Vagina (tissue), 2 donors: ENCODE data around the gene CCSER2. TPM values are rescaled to one million over a fixed set of nuclear protein-coding genes. Genes with fewer than 3 reads are reported as not detected.
"Not testable (repeated sequence)": the region's sequence is repeated elsewhere in the genome, so short reads cannot be mapped to it uniquely, and the experiment has no call there.

Experiments
- DNase-seq, 2 donors: peaks; one replicate each; pipeline ENCODE4 v3.0.0-alpha.2; 2017; ENCODE audit errors: extremely low spot score in 2 of 2
- H3K27ac ChIP-seq: fragments of 200-600 bp; sonication (generic); one replicate; pipeline ENCODE4 v1.5.1; 2019
- H3K27me3 ChIP-seq: fragments of 200-600 bp; sonication (generic); one replicate; pipeline ENCODE4 v1.5.1; 2019
- H3K36me3 ChIP-seq, 2 donors: fragments of 200-600 bp; sonication (generic); one replicate each; pipeline ENCODE4 v1.5.1; 2017 to 2019
- H3K4me1 ChIP-seq: fragments of 200-600 bp; sonication (generic); one replicate; pipeline ENCODE4 v1.5.1; 2019
- H3K4me3 ChIP-seq, 2 donors: fragments of 200-600 bp; sonication (generic); 1 replicate in 1 of 2; 2 replicates in 1 of 2; pipeline ENCODE4 v1.5.1; 2016 to 2019
- H3K9me3 ChIP-seq: fragments of 200-600 bp; sonication (generic); one replicate; pipeline ENCODE4 v1.5.1; 2019
- POLR2A ChIP-seq, 2 donors: fragments of 450-650 bp; IDR thresholded peaks; one replicate each; pipeline ENCODE4 v1.6.1; 2017; ENCODE audit warnings: antibody characterized with exemption in 2 of 2, mild to moderate bottlenecking in 2 of 2, moderate library complexity in 2 of 2
- POLR2AphosphoS5 ChIP-seq, 2 donors: sonication (generic); formaldehyde crosslinking; IDR thresholded peaks; one replicate each; pipeline ENCODE4 v1.9.0; 2017; ENCODE audit warnings: antibody characterized with exemption in 2 of 2, mild to moderate bottlenecking in 2 of 2, low read depth in 1 of 2; ENCODE audit not compliant: insufficient read depth in 1 of 2
- intact Hi-C: fragments of 100-400 bp; cut with DNase I; formaldehyde crosslinking; loops from one replicate; pipeline ENCODE4 v1.15.1; 2023
- total RNA-seq: library from RNA; depleted of rRNA; stranded (reverse); fragments of >200 nt; gene quantifications from one replicate; pipeline ENCODE4 v1.2.3, GENCODE V29; 2016
- TF ChIP-seq, protein P1 (sequence below), 3 experiments: fragments of 450-650 bp in 2 of 3; fragments of 200-600 bp in 1 of 3; sonication (generic) in 1 of 3; IDR thresholded peaks; one replicate each; pipeline ENCODE4 v1.5.1; 2017 to 2019; ENCODE audit warnings: antibody characterized with exemption in 3 of 3, mild to moderate bottlenecking in 2 of 3, moderate library complexity in 2 of 3

Gene CCSER2, protein sequence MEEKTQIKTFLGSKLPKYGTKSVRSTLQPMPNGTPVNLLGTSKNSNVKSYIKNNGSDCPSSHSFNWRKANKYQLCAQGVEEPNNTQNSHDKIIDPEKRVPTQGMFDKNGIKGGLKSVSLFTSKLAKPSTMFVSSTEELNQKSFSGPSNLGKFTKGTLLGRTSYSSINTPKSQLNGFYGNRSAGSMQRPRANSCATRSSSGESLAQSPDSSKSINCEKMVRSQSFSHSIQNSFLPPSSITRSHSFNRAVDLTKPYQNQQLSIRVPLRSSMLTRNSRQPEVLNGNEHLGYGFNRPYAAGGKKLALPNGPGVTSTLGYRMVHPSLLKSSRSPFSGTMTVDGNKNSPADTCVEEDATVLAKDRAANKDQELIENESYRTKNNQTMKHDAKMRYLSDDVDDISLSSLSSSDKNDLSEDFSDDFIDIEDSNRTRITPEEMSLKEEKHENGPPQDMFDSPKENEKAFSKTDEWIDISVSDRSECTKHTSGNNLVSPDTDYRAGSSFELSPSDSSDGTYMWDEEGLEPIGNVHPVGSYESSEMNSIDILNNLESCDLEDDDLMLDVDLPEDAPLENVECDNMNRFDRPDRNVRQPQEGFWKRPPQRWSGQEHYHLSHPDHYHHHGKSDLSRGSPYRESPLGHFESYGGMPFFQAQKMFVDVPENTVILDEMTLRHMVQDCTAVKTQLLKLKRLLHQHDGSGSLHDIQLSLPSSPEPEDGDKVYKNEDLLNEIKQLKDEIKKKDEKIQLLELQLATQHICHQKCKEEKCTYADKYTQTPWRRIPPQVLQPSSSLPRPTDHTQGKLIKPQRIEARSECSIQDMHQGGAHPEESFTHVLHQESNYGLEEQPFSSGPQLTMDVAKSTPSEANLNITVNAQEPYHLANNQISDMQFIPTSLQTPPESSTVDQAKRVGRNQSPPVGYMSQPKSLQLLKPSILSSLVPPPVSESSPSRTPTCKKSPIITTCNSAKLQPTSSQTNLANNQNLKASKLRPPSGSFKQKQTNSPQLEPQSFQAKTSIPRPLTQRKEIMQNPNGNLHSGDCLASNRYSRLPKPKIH
- total RNA-seq, result 62.1 TPM

DNA sequence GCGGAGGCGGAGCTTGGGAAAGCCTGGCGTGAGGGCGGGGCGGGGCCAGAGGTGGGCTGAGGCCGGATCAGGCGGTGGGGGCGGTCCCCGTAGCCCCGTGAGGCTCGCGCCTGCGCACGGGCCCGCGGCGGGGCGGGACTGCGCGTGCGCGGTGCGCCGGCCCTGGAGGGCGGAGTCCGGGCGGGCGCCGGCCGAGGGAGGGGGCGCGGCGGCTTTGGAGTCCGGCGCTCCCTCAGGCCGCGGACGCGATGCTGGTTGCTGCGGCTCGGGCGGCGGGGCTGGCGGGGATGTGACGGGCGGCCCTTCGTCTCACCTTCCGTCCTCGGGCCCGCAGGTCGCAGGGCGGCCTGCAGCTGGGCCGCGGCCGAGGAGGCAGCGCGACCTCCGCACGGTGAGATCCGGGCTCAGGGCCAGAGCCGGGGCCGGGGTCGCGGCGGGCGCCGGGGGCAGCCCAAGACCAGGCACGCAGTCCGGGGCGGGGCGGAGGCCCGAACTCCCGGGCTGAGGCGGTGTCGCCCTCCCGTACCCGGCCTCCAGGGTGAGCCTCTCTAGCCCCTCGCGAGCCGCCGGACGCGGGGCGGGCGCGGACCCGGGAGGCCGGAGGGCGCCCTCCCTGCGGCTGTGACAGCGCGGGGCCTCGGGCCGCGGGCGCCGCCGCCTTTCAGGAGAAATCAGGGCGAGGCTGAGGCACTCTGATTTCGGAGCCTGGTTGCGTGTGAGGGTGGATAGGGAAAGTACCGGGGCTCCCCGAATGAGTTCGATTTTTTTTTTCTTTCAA, at the start of gene CCSER2:
Gene CCSER2, plus strand, starts transcription at position 172 of the 778 bp plus-strand sequence. CDS start 42,464 bp downstream, outside the sequence.
- Histone ChIP-seq H3K4me1 (peaks cover 30% of the 10 kb centered on the region), H3K9me3 (no peaks in the 10 kb centered on the region), H3K27ac (peak within 1 kb of the TSS; percentile 95), H3K36me3 (no peaks in the 10 kb centered on the region), H3K27me3 (no peaks in the 10 kb centered on the region), H3K4me3 (peak within 1 kb of the TSS; percentile 81)
- TF ChIP-seq, protein P1, sequence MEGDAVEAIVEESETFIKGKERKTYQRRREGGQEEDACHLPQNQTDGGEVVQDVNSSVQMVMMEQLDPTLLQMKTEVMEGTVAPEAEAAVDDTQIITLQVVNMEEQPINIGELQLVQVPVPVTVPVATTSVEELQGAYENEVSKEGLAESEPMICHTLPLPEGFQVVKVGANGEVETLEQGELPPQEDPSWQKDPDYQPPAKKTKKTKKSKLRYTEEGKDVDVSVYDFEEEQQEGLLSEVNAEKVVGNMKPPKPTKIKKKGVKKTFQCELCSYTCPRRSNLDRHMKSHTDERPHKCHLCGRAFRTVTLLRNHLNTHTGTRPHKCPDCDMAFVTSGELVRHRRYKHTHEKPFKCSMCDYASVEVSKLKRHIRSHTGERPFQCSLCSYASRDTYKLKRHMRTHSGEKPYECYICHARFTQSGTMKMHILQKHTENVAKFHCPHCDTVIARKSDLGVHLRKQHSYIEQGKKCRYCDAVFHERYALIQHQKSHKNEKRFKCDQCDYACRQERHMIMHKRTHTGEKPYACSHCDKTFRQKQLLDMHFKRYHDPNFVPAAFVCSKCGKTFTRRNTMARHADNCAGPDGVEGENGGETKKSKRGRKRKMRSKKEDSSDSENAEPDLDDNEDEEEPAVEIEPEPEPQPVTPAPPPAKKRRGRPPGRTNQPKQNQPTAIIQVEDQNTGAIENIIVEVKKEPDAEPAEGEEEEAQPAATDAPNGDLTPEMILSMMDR (IDR thresholded peaks at IDR 0.05), result no peak
- TF ChIP-seq POLR2A (IDR thresholded peaks at IDR 0.05) (peak in 1 of 2 donors; percentile 95), POLR2AphosphoS5 (IDR thresholded peaks at IDR 0.05; ENCODE audit: insufficient read depth in 1 of 2, low read depth in 1 of 2) (no peak)
- DNase-seq, result no peak
- intact Hi-C loops, result no loop called here

DNA sequence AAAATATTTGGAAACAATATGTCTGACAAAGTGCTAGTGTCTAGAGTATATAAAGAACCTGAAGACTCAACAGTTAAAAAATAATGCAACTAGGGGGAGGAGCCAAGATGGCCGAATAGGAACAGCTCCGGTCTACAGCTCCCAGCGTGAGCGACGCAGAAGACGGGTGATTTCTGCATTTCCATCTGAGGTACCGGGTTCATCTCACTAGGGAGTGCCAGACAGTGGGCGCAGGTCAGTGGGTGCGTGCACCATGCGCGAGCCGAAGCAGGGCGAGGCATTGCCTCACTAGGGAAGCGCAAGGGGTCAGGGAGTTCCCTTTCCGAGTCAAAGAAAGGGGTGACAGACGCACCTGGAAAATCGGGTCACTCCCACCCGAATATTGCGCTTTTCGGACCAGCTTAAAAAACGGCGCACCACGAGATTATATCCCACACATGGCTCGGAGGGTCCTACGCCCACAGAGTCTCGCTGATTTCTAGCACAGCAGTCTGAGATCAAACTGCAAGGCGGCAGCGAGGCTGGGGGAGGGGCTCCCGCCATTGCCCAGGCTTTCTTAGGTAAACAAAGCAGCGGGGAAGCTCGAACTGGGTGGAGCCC, 48.4 kb upstream of the CCSER2 start:
- H3K36me3 ChIP-seq, DNase-seq, H3K27me3 ChIP-seq, H3K9me3 ChIP-seq, H3K4me3 ChIP-seq, H3K4me1 ChIP-seq, intact Hi-C loops, H3K27ac ChIP-seq: not testable (repeated sequence)

DNA sequence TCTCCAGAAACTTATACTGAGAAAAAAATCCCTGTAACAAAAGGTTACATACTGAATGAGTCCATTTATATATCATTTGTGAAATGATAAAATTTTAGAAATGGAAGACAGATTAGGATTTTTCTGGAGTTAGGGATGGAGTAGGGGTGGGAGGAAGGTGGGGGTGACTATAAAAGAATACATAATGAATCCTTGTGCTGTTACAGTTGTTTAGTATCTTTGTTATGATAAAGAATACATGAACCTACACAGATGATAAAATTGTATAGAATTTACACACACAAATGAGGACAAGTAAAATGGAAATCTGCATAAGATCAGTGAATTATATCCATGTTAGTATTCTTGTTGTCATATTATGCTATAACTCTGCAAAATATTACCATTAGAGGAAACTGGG, 41.7 kb upstream of the CCSER2 start:
- no peak for DNase-seq
- H3K27ac ChIP-seq, result no peak overlapping the region
- TF ChIP-seq POLR2A (IDR thresholded peaks at IDR 0.05) (no peak), POLR2AphosphoS5 (IDR thresholded peaks at IDR 0.05; ENCODE audit: insufficient read depth in 1 of 2, low read depth in 1 of 2) (no peak)
- TF ChIP-seq, protein P1 (IDR thresholded peaks at IDR 0.05), result no peak
- intact Hi-C loops, result no loop called here
- H3K9me3 ChIP-seq, result no peaks in the 10 kb centered on the region
- no peaks in the 10 kb centered on the region for H3K27me3 ChIP-seq
- H3K36me3 ChIP-seq, result no peaks in the 10 kb centered on the region
- H3K4me1 ChIP-seq, result no peaks in the 10 kb centered on the region
- H3K4me3 ChIP-seq, result no peak overlapping the region

DNA sequence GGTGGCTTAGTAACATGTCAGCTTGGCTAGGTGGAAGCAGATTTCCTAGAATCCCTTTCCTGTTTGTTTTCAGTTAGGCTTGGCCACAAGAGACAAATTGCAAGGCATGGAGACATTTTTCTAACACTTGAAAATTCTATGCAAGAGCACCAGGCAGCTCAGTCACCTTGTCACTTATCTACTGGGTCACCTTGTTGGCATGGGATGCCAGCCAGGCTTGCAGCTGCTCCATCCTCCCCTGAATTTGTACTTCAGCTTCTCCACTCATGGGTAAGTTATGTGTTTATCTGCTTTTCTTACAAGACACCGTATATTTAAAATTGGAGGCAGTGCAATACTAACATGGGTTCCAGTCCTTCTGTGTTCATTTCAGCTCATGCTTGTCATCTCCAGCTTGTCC, 40.2 kb upstream of the CCSER2 start:
- Histone ChIP-seq H3K4me1 (no peaks in the 10 kb centered on the region), H3K9me3 (no peaks in the 10 kb centered on the region), H3K27me3 (no peaks in the 10 kb centered on the region), H3K4me3 (no peak overlapping the region), H3K36me3 (no peaks in the 10 kb centered on the region), H3K27ac (no peak overlapping the region)
- TF ChIP-seq POLR2AphosphoS5 (IDR thresholded peaks at IDR 0.05; ENCODE audit: insufficient read depth in 1 of 2, low read depth in 1 of 2) (no peak), POLR2A (IDR thresholded peaks at IDR 0.05) (no peak)
- TF ChIP-seq, protein P1 (IDR thresholded peaks at IDR 0.05), result no peak
- DNase-seq, result no peak
- intact Hi-C loops, result no loop called here
